ENCODE results near the gene NAAA. TPM values are rescaled to one million over a fixed set of nuclear protein-coding genes. Genes with fewer than 3 reads are reported as not detected.
"Not testable (repeated sequence)": the region's sequence is repeated elsewhere in the genome, so short reads cannot be mapped to it uniquely, and the experiment has no call there.

The NAAA gene
- total RNA-seq, 1 experiment from 2014 or later = 27.7 TPM

GRCh38 chr4:75919920-75920319, 20.9 kb downstream of the NAAA start:
- DNase-seq (ENCODE audit: low spot score) = no peak

- peak; percentile 35 for DNase-seq (ENCODE audit: low spot score)
Observed at GRCh38 chr4:75916091-75916661, 24.6 kb downstream of the NAAA start.

GRCh38 chr4:75912968-75913367, 27.8 kb downstream of the NAAA start:
- DNase-seq (ENCODE audit: low spot score) = no peak

GRCh38 chr4:75910831-75911230, 30.0 kb downstream of the NAAA start:
- DNase-seq (ENCODE audit: low spot score) = not testable (repeated sequence)

GRCh38 chr4:75909405-75909804, 31.4 kb downstream of the NAAA start:
- DNase-seq (ENCODE audit: low spot score) = no peak

GRCh38 chr4:75908555-75908954, 32.3 kb downstream of the NAAA start:
- no peak for DNase-seq (ENCODE audit: low spot score)

- no peak for DNase-seq (ENCODE audit: low spot score)
Observed at GRCh38 chr4:75907966-75908365, 32.8 kb downstream of the NAAA start.

- peak; percentile 5 for DNase-seq (ENCODE audit: low spot score)
Observed at GRCh38 chr4:75904076-75904475, 36.7 kb downstream of the NAAA start.

GRCh38 chr4:75902352-75902751, 38.5 kb downstream of the NAAA start, which contains the start of gene PPEF2:
Gene PPEF2, minus strand, starts transcription at chr4:75902452. Its CDS starts 6,127 bp downstream, at chr4:75896325.
- no peak for DNase-seq (ENCODE audit: low spot score)

- no peak for DNase-seq (ENCODE audit: low spot score)
Observed at GRCh38 chr4:75898536-75898935, 42.3 kb downstream of the NAAA start.

- no peak for DNase-seq (ENCODE audit: low spot score)
Observed at GRCh38 chr4:75895744-75896314, 45.0 kb downstream of the NAAA start.

- no peak for DNase-seq (ENCODE audit: low spot score)
Observed at GRCh38 chr4:75892508-75892907, 48.3 kb downstream of the NAAA start.

GRCh38 chr4:75891611-75892010, 49.2 kb downstream of the NAAA start:
- no peak for DNase-seq (ENCODE audit: low spot score)

GRCh38 chr4:75889537-75890199, 51.1 kb downstream of the NAAA start:
- no peak for DNase-seq (ENCODE audit: low spot score)

GRCh38 chr4:75886104-75886503, 54.7 kb downstream of the NAAA start:
- no peak for DNase-seq (ENCODE audit: low spot score)

- no peak for DNase-seq (ENCODE audit: low spot score)
Observed at GRCh38 chr4:75881476-75881875, 59.3 kb downstream of the NAAA start.

- DNase-seq (ENCODE audit: low spot score) = no peak
Observed at GRCh38 chr4:75880278-75880677, 60.5 kb downstream of the NAAA start.

GRCh38 chr4:75878246-75878756, 62.5 kb downstream of the NAAA start:
- no peak for DNase-seq (ENCODE audit: low spot score)

- DNase-seq (ENCODE audit: low spot score) = no peak
Observed at GRCh38 chr4:75876218-75876617, 64.6 kb downstream of the NAAA start.

GRCh38 chr4:75869100-75869499, 71.7 kb downstream of the NAAA start:
- DNase-seq (ENCODE audit: low spot score) = no peak

GRCh38 chr4:75867130-75867529, 73.7 kb downstream of the NAAA start:
- DNase-seq (ENCODE audit: low spot score) = no peak

All from A172 (cell line).